Uterus (tissue), 4 donors: Measurements from ENCODE around the gene HES4. TPM values are rescaled to one million over a fixed set of nuclear protein-coding genes. Genes with fewer than 3 reads are reported as not detected.
A peak's percentile ranks its signal among the peaks of the same experiment; 100 is the strongest.

Source experiments
- DNase-seq, 2 donors: peaks; one replicate each; pipeline ENCODE4 v3.0.0-alpha.2; 2019 to 2020
- H3K27ac ChIP-seq, 2 donors: fragments of 200-600 bp; sonication (generic); 1 replicate in 1 of 2; 2 replicates in 1 of 2; pipeline ENCODE4 v1.5.1; 2016 to 2018
- H3K27me3 ChIP-seq, 2 donors: fragments of 200-600 bp; sonication (generic); one replicate each; pipeline ENCODE4 v1.5.1; 2018 to 2019; ENCODE audit warnings: control low read depth in 1 of 2
- H3K36me3 ChIP-seq, 2 donors: fragments of 200-600 bp; sonication (generic); one replicate each; pipeline ENCODE4 v1.5.1; 2019; ENCODE audit warnings: control low read depth in 1 of 2
- H3K4me1 ChIP-seq, 2 donors: fragments of 200-600 bp; sonication (generic); one replicate each; pipeline ENCODE4 v1.5.1; 2018 to 2019; ENCODE audit warnings: control low read depth in 1 of 2
- H3K4me3 ChIP-seq, 2 donors: fragments of 200-600 bp; sonication (generic); 1 replicate in 1 of 2; 2 replicates in 1 of 2; pipeline ENCODE4 v1.5.1; 2018 to 2019; ENCODE audit warnings: mild to moderate bottlenecking in 1 of 2
- H3K9me3 ChIP-seq, 2 donors: fragments of 200-600 bp; sonication (generic); one replicate each; pipeline ENCODE4 v1.5.1; 2019; ENCODE audit warnings: control low read depth in 1 of 2
- POLR2A ChIP-seq, 2 donors: fragments of 450-650 bp; IDR thresholded peaks; one replicate each; pipeline ENCODE4 v1.6.1; 2016; ENCODE audit warnings: antibody characterized with exemption in 2 of 2, mild to moderate bottlenecking in 1 of 2, moderate library complexity in 1 of 2
- intact Hi-C: fragments of 100-400 bp; cut with DNase I; formaldehyde crosslinking; loops from one replicate; pipeline ENCODE4 v1.15.1; 2023; ENCODE audit warnings: low total_unique reads
- total RNA-seq, 4 donors: library from RNA; depleted of rRNA in 3 of 4; stranded (reverse); fragments of >200 nt in 3 of 4; gene quantifications; one replicate each; pipeline versions ENCODE4 v1.1.0 to v1.2.4, GENCODE V29; 2014 to 2023
- TF ChIP-seq, protein P1 (sequence below), 4 experiments: fragments of 200-600 bp in 2 of 4; fragments of 450-650 bp in 2 of 4; sonication (generic) in 2 of 4; IDR thresholded peaks; one replicate each; pipeline ENCODE4 v1.5.1; 2016 to 2019; ENCODE audit warnings: antibody characterized with exemption in 4 of 4, mild to moderate bottlenecking in 2 of 4, moderate library complexity in 1 of 4
- donor health status: DM: yes; HTN: yes; CAD: no.

The HES4 gene
- total RNA-seq, 4 donors from 2014 or later = 19.6 to 41.0 (median 36.3) TPM

DNA sequence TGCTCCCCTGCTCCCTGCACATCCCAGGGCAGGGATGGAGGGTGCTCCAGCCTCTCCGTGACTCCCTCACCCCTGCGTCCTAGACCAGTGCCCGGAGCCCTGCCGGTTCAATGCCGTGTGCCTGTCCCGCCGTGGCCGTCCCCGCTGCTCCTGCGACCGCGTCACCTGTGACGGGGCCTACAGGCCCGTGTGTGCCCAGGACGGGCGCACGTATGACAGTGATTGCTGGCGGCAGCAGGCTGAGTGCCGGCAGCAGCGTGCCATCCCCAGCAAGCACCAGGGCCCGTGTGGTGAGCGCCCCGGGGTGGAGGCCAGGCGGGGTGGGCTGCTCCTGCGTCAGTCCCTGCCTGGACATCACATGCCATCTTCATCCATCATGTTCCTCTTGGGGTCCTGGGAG, 42.0 kb upstream of the HES4 start:
- Histone ChIP-seq H3K36me3 (no peaks in the 10 kb centered on the region), H3K4me3 (no peak overlapping the region), H3K9me3 (no peaks in the 10 kb centered on the region), H3K27ac (no peak overlapping the region), H3K4me1 (peaks cover 9 to 11% of the 10 kb centered on the region in 2 donors), H3K27me3 (no peaks in the 10 kb centered on the region)
- TF ChIP-seq POLR2A (IDR thresholded peaks at IDR 0.05) = no peak
- TF ChIP-seq, protein P1, sequence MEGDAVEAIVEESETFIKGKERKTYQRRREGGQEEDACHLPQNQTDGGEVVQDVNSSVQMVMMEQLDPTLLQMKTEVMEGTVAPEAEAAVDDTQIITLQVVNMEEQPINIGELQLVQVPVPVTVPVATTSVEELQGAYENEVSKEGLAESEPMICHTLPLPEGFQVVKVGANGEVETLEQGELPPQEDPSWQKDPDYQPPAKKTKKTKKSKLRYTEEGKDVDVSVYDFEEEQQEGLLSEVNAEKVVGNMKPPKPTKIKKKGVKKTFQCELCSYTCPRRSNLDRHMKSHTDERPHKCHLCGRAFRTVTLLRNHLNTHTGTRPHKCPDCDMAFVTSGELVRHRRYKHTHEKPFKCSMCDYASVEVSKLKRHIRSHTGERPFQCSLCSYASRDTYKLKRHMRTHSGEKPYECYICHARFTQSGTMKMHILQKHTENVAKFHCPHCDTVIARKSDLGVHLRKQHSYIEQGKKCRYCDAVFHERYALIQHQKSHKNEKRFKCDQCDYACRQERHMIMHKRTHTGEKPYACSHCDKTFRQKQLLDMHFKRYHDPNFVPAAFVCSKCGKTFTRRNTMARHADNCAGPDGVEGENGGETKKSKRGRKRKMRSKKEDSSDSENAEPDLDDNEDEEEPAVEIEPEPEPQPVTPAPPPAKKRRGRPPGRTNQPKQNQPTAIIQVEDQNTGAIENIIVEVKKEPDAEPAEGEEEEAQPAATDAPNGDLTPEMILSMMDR (IDR thresholded peaks at IDR 0.05) = no peak
- intact Hi-C loops = no loop called here
- DNase-seq = no peak

- Histone ChIP-seq H3K4me1 (peaks cover 9 to 11% of the 10 kb centered on the region in 2 donors), H3K36me3 (no peaks in the 10 kb centered on the region), H3K4me3 (no peak overlapping the region), H3K27ac (no peak overlapping the region), H3K27me3 (no peaks in the 10 kb centered on the region), H3K9me3 (no peaks in the 10 kb centered on the region)
- no peak for DNase-seq
- TF ChIP-seq, protein P1 (IDR thresholded peaks at IDR 0.05) = no peak
- TF ChIP-seq POLR2A (IDR thresholded peaks at IDR 0.05) = no peak
- intact Hi-C loops = no loop called here
These were observed 41.2 kb upstream of the HES4 start for GRCh38 chr1:1041092-1041523.

DNA sequence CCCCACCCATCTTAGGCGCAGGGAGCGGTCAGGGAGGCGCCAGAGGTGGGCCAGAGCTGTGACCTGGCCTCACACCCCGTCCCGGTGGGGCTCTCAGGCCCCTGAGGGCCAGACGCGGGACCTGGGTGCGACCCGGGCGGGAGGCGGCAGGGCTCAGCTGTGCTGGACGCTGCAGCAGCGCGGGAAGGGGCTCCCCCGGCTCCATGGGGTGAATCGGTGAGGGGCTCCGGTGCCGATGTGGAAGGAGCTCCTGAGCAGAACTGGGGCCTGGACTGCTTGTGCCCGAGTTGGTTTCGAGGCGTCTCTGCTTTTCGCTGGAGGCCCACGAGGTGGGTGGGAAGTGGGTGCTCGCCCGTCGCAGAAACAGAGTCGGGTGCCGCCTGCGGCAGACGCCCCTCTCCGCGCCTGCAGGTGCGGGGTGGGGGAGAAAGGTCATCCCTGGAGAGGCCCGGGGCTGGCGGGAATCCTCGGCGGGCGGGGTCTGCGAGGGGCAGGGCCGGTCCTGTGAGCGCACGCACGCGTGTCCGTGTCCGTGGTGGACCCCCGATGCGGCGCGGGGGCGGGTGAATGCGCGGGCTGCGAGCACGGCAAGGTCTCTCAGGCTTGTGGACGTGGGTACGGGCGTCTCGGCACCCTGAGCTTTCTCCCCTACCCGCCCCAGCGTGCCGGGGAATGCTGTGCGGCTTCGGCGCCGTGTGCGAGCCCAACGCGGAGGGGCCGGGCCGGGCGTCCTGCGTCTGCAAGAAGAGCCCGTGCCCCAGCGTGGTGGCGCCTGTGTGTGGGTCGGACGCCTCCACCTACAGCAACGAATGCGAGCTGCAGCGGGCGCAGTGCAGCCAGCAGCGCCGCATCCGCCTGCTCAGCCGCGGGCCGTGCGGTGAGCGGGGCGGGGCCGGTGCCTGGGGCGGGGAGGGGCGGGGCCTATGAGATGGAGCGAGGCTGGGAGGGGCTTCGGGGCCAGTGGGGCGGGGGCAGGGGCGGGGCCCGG, 40.4 kb upstream of the HES4 start:
- peak; percentile 71 for DNase-seq
- Histone ChIP-seq H3K9me3 (no peaks in the 10 kb centered on the region), H3K4me1 (peaks cover 9 to 11% of the 10 kb centered on the region in 2 donors), H3K4me3 (peak overlapping the region; percentile 24 to 34), H3K27me3 (no peaks in the 10 kb centered on the region), H3K36me3 (no peaks in the 10 kb centered on the region), H3K27ac (no peak overlapping the region)
- intact Hi-C loops = no loop called here
- TF ChIP-seq POLR2A (IDR thresholded peaks at IDR 0.05) = no peak
- TF ChIP-seq, protein P1 (IDR thresholded peaks at IDR 0.05) = peak in 3 of 4 experiments; percentile 10 to 45 (median 30)

GRCh38 chr1:1039145-1039910, 39.4 kb upstream of the HES4 start:
- H3K27ac ChIP-seq = no peak overlapping the region
- no peak overlapping the region for H3K4me3 ChIP-seq
- TF ChIP-seq, protein P1 (IDR thresholded peaks at IDR 0.05) = no peak
- no peak for TF ChIP-seq POLR2A (IDR thresholded peaks at IDR 0.05)
- H3K9me3 ChIP-seq = no peaks in the 10 kb centered on the region
- no peak for DNase-seq
- H3K36me3 ChIP-seq = no peaks in the 10 kb centered on the region
- peaks cover 9 to 12% of the 10 kb centered on the region in 2 donors for H3K4me1 ChIP-seq
- peaks cover 0 to under 1% of the 10 kb centered on the region in 2 donors for H3K27me3 ChIP-seq
- intact Hi-C loops = no loop called here
